GM21619 (cell line): ENCODE data around the gene SAP30BP.

Experiments
- ATAC-seq: cut with Tn5 transposase; IDR thresholded peaks from one replicate; pipeline ENCODE4 v1.9.1; 2021; ENCODE audit not compliant: unreplicated experiment

The SAP30BP gene

GRCh38 chr17:75736173-75736835, 69.2 kb downstream of the SAP30BP start:
- no peak for ATAC-seq

GRCh38 chr17:75737133-75737962, 70.2 kb downstream of the SAP30BP start:
- ATAC-seq, result no peak

- no peak for ATAC-seq
Observed at GRCh38 chr17:75738218-75738802, 71.2 kb downstream of the SAP30BP start.

- no peak for ATAC-seq
Observed at GRCh38 chr17:75739174-75739573, 72.0 kb downstream of the SAP30BP start.

GRCh38 chr17:75739801-75740200, 72.7 kb downstream of the SAP30BP start:
- ATAC-seq, result no peak

- ATAC-seq, result no peak
Observed at GRCh38 chr17:75740215-75740614, 73.1 kb downstream of the SAP30BP start.

GRCh38 chr17:75740631-75741077, 73.5 kb downstream of the SAP30BP start:
- ATAC-seq, result no peak

- no peak for ATAC-seq
Observed at GRCh38 chr17:75742337-75742736, 75.2 kb downstream of the SAP30BP start.

- no peak for ATAC-seq
Observed at GRCh38 chr17:75743625-75744206, 76.6 kb downstream of the SAP30BP start.

- no peak for ATAC-seq
Observed at GRCh38 chr17:75748706-75749105, 81.6 kb downstream of the SAP30BP start.

GRCh38 chr17:75749545-75750389, 82.6 kb downstream of the SAP30BP start:
- no peak for ATAC-seq

GRCh38 chr17:75750661-75751423, 83.7 kb downstream of the SAP30BP start:
- no peak for ATAC-seq

- no peak for ATAC-seq
Observed at GRCh38 chr17:75751676-75752404, 84.7 kb downstream of the SAP30BP start.

GRCh38 chr17:75752405-75752709, 85.2 kb downstream of the SAP30BP start:
- ATAC-seq, result no peak

- no peak for ATAC-seq
Observed at GRCh38 chr17:75752802-75753513, 85.8 kb downstream of the SAP30BP start.

- peak; percentile 50 for ATAC-seq
Observed at GRCh38 chr17:75753514-75754377, 86.6 kb downstream of the SAP30BP start.

GRCh38 chr17:75754378-75755204, 87.5 kb downstream of the SAP30BP start:
- no peak for ATAC-seq
